GM06990 (cell line): ENCODE results near the gene VCL.
"Not testable (repeated sequence)": the region's sequence is repeated elsewhere in the genome, so short reads cannot be mapped to it uniquely, and the experiment has no call there.

Experiments
- DNase-seq: peaks from one replicate; pipeline ENCODE4 v3.0.0-alpha.2; 2011; ENCODE audit not compliant: insufficient read length; ENCODE audit errors: extremely low read depth
- H3K27me3 ChIP-seq: replicated peaks from 2 replicates; pipeline ENCODE4 v1.6.0; 2011; ENCODE audit warnings: low read length; ENCODE audit not compliant: control insufficient read depth, insufficient read depth
- H3K36me3 ChIP-seq: 2 replicates; pipeline ENCODE4 v1.5.1; 2011; ENCODE audit warnings: low read length; ENCODE audit not compliant: control insufficient read depth, insufficient read depth
- H3K4me3 ChIP-seq: replicated peaks from 2 replicates; pipeline ENCODE4 v1.5.1; 2011; ENCODE audit warnings: low read depth, mild to moderate bottlenecking, control low read depth, low read length
- CTCF ChIP-seq: IDR thresholded peaks from 2 replicates; pipeline ENCODE4 v1.5.1; 2011; ENCODE audit warnings: low read length, control low read depth, mild to moderate bottlenecking, inconsistent platforms; ENCODE audit not compliant: insufficient read depth, poor library complexity, severe bottlenecking

Gene VCL

DNA sequence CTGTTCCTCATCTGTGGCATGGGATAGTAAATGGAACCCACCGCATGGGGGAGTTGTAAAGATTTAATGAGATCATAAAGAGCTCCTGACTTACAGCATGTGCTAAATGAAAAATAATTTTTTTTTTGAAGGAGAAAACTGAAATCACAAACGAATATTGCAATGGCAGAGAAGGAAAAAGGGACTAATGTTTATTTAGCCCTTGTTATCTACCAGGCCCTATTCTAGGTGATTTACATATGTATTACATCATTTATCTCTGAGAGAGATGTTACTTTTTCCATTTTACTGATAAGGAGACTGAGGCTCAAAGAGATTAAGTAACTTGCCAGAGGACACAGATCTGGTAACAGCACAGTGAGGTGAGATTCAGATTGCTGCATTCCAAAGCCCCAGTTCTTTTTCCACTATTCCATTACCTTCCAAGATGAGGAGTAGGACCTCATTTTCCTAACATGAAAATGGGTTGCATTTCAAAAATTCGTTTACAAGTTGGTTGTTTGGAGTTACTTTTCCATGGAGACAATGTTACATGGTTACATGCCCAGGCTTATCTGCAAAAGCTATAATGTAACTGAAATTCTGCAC, 28.6 kb downstream of the VCL start:
- DNase-seq = no peak
- Histone ChIP-seq H3K27me3 (no peaks in the 10 kb centered on the region), H3K4me3 (no peak overlapping the region), H3K36me3 (no peaks in the 10 kb centered on the region)
- no peak for TF ChIP-seq CTCF

GRCh38 chr10:74027702-74028101, 29.8 kb downstream of the VCL start:
- DNase-seq = no peak
- TF ChIP-seq CTCF = no peak
- Histone ChIP-seq H3K36me3 (no peaks in the 10 kb centered on the region), H3K4me3 (no peak overlapping the region), H3K27me3 (no peaks in the 10 kb centered on the region)

GRCh38 chr10:74029943-74030342, 32.0 kb downstream of the VCL start:
- no peak for TF ChIP-seq CTCF
- Histone ChIP-seq H3K27me3 (no peaks in the 10 kb centered on the region), H3K36me3 (no peaks in the 10 kb centered on the region), H3K4me3 (no peak overlapping the region)
- DNase-seq = no peak

DNA sequence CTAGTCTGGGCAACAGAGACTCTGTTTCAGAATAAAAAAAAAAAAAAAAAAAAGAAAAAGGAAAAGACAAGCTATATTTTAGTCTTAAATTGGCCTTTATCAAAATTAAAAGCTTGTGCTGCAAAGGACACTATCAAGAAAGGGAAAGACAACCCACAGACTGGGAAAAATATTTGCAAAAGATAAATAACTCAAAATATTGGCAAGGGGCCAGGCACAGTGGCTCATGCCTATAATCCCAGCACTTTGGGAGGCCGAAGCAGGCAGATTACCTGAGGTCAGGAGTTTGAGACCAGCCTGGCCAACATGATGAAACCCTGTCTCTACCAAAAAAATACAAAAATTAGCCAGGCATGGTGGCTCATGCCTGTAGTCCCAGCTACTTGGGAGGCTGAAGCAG, 34.3 kb downstream of the VCL start:
- DNase-seq, H3K36me3 ChIP-seq, H3K27me3 ChIP-seq, H3K4me3 ChIP-seq: not testable (repeated sequence)

DNA sequence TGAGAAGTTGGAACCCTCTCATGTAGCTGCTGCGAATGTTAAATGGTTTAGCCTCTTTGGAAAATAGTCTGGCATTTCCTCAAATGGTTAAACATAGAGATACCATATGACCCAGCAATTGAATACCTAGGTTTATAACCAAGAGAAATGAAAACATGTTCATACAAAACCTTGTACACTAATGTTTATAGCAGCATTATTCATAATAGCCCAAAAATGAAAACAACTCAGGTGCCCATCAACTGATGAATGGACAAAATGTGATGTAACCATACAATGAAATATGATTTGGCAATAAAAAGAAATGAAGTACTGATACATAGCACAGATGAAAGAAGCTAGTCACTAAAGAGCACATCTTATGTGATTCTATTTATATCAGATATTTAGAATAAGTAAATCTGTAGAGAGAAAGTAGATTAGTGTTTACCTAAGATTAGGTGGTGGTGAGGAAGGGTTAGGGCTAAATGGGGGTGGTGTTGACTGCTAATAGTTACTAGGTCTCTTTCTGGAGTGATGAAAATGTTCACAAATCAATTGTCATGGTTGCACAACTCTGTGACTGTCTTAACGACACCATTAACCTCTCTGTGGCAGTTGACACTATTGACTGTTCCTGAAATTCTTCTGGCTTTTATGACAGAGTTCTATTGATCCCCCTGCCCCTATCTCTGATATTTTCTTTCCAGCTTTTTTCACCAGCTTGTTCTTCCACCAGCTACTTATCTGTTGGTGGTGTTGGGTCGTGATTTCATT, 35.2 kb downstream of the VCL start:
- no peak for DNase-seq
- H3K4me3 ChIP-seq = no peak overlapping the region
- H3K27me3 ChIP-seq = no peaks in the 10 kb centered on the region
- TF ChIP-seq CTCF = no peak
- H3K36me3 ChIP-seq = no peaks in the 10 kb centered on the region

GRCh38 chr10:74033702-74034101, 35.8 kb downstream of the VCL start:
- H3K36me3 ChIP-seq = no peaks in the 10 kb centered on the region
- DNase-seq = no peak

More at GRCh38 chr10:74033702-74034101, 35.8 kb downstream of the VCL start:
- Histone ChIP-seq H3K4me3 (no peak overlapping the region), H3K27me3 (no peaks in the 10 kb centered on the region)
- no peak for TF ChIP-seq CTCF
